GM18951 (cell line): Measurements from ENCODE around the gene MOSPD2.

ENCODE experiments used
- POLR2A ChIP-seq: IDR thresholded peaks from 4 replicates; pipeline ENCODE4 v1.6.1; 2011; ENCODE audit warnings: mild to moderate bottlenecking; ENCODE audit not compliant: insufficient read length, insufficient read depth; ENCODE audit errors: extremely low read depth
- in situ Hi-C: fragments of 300-500 bp; cut with MboI; formaldehyde crosslinking; loops from one replicate; pipeline ENCODE4 v1.12.0; 2022; ENCODE audit warnings: low sequenced_read_pairs, mixed read lengths, inconsistent platforms; ENCODE audit not compliant: unreplicated experiment

Gene MOSPD2

DNA sequence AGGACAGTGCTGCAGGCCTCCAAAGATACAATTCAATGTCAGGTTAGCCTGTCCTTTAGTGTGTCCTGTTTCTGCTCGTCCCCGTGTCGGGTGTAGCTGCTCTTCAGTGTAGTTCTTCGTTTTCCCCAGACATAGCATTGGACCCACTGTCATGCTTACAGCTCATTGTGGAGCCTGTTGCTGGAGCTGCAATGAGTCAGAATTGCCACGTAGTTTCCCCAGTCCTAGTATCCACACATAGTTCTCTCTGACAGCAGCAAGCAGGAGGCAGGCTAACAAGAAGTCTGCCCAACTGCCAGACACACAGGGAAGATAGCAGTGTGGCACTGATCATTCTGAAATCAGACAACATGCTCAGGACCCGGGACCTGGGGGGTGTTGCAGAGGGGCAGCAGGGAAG, 49.2 kb downstream of the MOSPD2 start:
- no peak for TF ChIP-seq POLR2A
- in situ Hi-C loops, result no loop called here

DNA sequence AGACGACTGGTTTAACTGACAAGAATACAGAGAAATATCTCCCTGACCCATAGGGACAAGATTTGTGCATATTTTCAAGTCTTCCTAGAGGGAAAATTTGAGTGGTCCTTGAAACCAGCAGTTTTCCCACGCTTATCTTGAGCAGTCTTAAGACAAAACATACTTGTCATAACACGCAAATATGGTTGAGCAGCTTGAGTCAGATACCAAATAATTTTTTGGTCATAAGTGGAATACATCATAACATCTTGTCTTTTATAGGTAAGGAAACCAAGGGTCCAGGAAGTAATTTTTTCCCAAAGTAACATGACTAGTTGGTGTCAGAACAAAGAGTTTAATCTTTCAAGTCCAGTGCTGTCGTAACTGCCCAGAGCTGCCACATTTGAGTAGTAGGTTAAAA, 50.5 kb downstream of the MOSPD2 start:
- in situ Hi-C loops, result no loop called here
- TF ChIP-seq POLR2A, result no peak

DNA sequence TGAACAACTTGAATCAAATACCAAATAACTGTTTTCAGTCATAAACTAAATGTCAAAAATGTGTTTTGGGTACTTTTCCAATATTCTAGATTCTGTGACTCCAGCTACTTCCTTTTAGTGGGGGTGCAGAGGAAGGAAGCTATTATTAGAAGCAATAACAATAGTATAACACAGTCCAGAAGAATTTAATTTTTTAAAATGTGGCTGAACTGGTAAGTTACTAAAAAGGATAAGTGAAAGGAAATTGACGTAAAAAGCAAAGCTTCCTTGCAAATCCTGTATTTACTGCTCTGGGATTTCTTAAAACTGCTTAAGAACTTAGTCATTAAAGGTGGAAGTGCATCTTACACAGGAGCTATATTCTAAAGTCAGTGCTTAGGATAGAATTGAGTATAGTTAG, 53.2 kb downstream of the MOSPD2 start:
- in situ Hi-C loops, result no loop called here
- no peak for TF ChIP-seq POLR2A

DNA sequence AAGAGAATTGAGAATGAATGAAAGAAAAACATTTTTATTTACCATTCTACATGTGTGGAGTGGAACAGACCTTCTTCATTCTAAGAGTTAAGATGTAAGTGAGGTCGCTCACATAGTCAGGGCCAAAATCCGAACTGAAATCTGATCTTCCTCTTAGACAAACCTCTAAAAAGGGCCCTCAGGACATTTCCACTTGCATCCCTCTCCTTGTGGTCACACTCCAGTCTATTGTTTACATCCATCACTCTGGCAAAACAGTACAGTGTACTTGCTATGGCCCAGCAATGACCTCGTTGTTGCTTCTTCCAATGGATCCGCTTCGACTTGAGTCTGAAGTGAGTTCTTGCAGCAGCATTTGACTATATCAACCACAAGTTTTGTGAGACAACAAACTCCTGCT, 54.2 kb downstream of the MOSPD2 start:
- no peak for TF ChIP-seq POLR2A
- in situ Hi-C loops, result no loop called here

DNA sequence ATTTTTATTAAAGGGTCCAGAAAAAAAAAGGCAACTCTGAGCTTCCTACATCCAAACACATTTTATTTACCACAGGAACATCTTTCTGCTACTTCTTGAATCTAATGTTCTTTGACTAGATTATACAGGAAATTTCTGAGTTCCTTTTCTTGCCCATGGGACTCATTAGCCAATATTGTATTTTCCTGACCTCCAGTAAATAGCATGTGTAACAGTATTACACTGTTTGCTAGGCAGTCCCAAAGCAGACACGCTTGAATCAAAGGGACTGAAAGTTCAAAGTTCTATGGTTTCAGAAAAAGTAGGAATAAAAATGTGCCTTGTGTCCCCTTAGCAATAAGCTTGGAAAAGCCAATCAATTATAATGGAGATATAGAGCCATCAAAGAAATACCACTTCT, 57.4 kb downstream of the MOSPD2 start:
- in situ Hi-C loops, result no loop called here
- TF ChIP-seq POLR2A, result no peak

DNA sequence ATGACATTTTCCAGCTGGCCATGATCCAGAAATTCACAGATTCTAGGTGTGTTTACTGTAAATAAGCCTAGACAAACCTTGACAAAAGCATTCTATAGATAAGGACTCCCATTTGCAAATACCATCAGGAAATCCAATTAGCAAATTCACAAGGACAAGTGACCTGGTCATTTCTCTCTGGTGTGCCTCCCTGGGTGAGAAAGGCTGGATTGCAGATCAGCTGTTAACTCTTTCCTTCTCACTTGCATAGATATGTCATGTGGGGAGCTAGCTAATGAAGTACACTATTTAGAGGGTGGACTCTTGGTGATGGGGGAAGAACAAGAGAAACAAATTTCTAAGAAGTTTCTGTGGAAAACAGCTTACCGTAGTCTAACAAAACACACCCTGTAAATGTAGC, 58.9 kb downstream of the MOSPD2 start:
- in situ Hi-C loops, result no loop called here

GRCh38 chrX:14934423-14934822, 61.2 kb downstream of the MOSPD2 start:
- in situ Hi-C loops, result no loop called here
- TF ChIP-seq POLR2A, result no peak

More for the DNA sequence above, 58.9 kb downstream of the MOSPD2 start:
- no peak for TF ChIP-seq POLR2A

DNA sequence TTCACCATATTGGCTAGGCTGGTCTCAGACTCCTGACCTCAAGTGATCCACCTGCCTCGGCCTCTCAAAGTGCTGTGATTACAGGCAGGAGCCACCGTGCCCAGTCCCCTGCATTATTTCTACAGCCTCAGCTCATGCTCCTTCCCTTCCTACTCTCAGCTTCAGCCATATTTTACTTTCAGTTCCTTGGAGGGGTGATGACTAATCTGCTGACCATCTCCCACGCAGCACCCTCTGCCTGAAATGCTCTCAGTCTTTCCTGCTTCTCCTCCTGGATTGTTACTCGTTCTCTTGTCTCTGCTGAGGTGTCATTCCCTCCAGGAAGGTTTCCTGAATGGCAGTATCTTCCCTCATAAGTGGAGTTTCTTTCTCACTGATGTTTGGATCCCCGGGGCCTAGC, 63.3 kb downstream of the MOSPD2 start:
- in situ Hi-C loops, result no loop called here
- no peak for TF ChIP-seq POLR2A

DNA sequence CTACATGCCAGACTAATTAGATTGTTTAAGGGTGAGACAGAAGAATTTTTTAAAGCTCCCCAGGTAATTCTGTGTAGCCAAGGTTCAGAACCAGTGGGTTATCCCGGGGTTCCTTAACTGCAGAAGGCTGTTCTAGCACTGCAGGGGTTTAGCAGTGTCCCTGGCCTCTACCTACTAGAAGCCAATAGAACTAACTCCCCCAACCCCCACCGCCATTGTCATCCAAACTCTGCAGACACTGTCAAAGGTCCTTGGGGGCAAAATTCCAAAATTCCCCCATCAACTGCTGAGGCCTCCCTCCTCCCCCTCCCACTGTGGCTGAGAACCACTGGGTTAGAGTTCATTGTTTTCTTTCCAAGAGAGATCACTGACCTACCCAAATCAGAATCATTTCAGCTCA, 66.4 kb downstream of the MOSPD2 start:
- TF ChIP-seq POLR2A, result no peak
- in situ Hi-C loops, result no loop called here

GRCh38 chrX:14941301-14941700, 68.1 kb downstream of the MOSPD2 start:
- in situ Hi-C loops, result no loop called here
- no peak for TF ChIP-seq POLR2A

DNA sequence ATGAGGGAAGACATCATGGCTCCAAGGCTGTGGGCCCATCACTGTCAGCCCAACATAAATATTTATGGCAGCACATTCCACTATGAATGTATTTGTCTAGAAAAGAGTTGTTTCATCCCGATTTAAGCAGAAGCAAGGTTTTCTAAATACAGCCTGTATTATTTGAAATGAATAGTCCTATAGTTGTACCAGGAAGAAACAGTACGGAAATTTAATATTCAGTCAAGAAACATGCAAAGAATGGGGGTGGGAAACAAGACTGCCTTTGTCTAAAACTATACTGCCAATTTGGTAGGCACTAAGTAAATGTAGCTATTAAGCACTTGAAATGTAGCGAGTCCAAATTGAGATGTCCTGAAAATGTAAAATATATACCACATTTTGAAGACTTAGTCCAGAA, 69.1 kb downstream of the MOSPD2 start:
- no peak for TF ChIP-seq POLR2A
- in situ Hi-C loops, result no loop called here

DNA sequence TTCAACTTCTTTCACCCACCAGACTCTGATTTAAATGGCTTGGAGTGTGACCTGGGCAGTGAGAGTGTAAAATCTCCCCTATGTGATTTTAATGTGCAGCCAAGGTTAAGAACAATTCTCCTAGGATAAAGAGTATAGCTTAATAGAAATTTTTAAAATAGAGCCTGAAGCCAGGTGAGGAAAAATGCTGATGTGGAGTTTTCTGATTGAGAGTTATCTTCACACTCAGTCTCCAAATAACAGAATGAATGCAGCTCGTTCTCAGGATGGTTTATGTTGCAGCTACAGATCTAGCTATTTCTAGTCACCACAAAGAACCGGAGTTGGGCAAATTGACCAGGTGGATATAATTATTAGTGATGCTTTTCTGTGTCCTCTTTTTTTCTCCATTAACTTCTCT, 70.7 kb downstream of the MOSPD2 start:
- in situ Hi-C loops, result no loop called here
- no peak for TF ChIP-seq POLR2A

GRCh38 chrX:14946606-14947155, 73.5 kb downstream of the MOSPD2 start:
- no peak for TF ChIP-seq POLR2A
- in situ Hi-C loops, result no loop called here

- in situ Hi-C loops, result no loop called here
- TF ChIP-seq POLR2A, result no peak
Observed at GRCh38 chrX:14948691-14949090, 75.5 kb downstream of the MOSPD2 start.

GRCh38 chrX:14956813-14957582, 83.8 kb downstream of the MOSPD2 start:
- no peak for TF ChIP-seq POLR2A
- in situ Hi-C loops, result no loop called here
